B cell (primary cell): ENCODE data around the gene GNAT3. TPM values are rescaled to one million over a fixed set of nuclear protein-coding genes. Genes with fewer than 3 reads are reported as not detected.

Experiments
- ATAC-seq: fragments of 200-7000 bp; cut with Tn5 transposase; one replicate; pipeline ENCODE4 v1.10.0; 2021; ENCODE audit warnings: low read depth, mild to moderate bottlenecking, moderate number of reproducible peaks, moderate library complexity
- CTCF ChIA-PET: fragments of 350-600 bp; sonication (Branson Sonifier 250); formaldehyde crosslinking; loops from one replicate; lab custom pipeline; 2021; ENCODE audit warnings: antibody characterized with exemption, inconsistent platforms; lab: Charles Lee
- POLR2A ChIA-PET: fragments of 350-600 bp; sonication (Branson Sonifier 250); formaldehyde crosslinking; loops from one replicate; lab custom pipeline; 2021; ENCODE audit warnings: antibody characterized with exemption; lab: Charles Lee
- DNase-seq: peaks from one replicate; pipeline ENCODE4 v3.0.0; 2013
- H2AFZ ChIP-seq: 2 replicates; pipeline ENCODE4 v1.6.1; 2012; ENCODE audit warnings: mild to moderate bottlenecking, low read depth, low read length; ENCODE audit not compliant: insufficient read depth, poor library complexity, severe bottlenecking
- H3K27ac ChIP-seq, 2 donors: 1 replicate in 1 of 2; 2 replicates in 1 of 2; pipeline ENCODE4 v1.5.1; 2012 to 2013; ENCODE audit warnings: low read length in 2 of 2, mild to moderate bottlenecking in 2 of 2, moderate library complexity in 1 of 2
- H3K27me3 ChIP-seq, 4 experiments: fragments of 200-600 bp in 1 of 4; sonication (generic) in 1 of 4; replicated peaks in 1 of 4; 1 replicate in 2 of 4; 2 replicates in 2 of 4; pipeline versions ENCODE4 v1.6.1 to v1.7.0; 2013 to 2016; ENCODE audit warnings: low read length in 3 of 4, mild to moderate bottlenecking in 2 of 4, mixed read lengths in 1 of 4, moderate library complexity in 1 of 4; ENCODE audit not compliant: insufficient read depth in 4 of 4, control insufficient read depth in 3 of 4; ENCODE audit errors: control extremely low read depth in 1 of 4
- H3K36me3 ChIP-seq, 2 experiments: replicated peaks in 1 of 2; 1 replicate in 1 of 2; 2 replicates in 1 of 2; pipeline versions ENCODE4 v1.6.1 to v1.7.1; 2013; ENCODE audit warnings: low read length in 1 of 2; ENCODE audit not compliant: insufficient read depth in 2 of 2, control insufficient read depth in 1 of 2; ENCODE audit errors: control extremely low read depth in 1 of 2, extremely low read depth in 1 of 2
- H3K4me1 ChIP-seq, 2 donors: fragments of 200-600 bp in 1 of 2; sonication (generic) in 1 of 2; 1 replicate in 1 of 2; 2 replicates in 1 of 2; pipeline versions ENCODE4 v1.5.1 to v1.6.1; 2013 to 2017; ENCODE audit warnings: low read length in 2 of 2; ENCODE audit not compliant: control insufficient read depth in 2 of 2, insufficient read depth in 2 of 2
- H3K4me2 ChIP-seq: replicated peaks from 2 replicates; pipeline ENCODE3; 2012; ENCODE audit warnings: mild to moderate bottlenecking, low read depth, low read length; ENCODE audit not compliant: poor library complexity, severe bottlenecking
- H3K4me3 ChIP-seq, 5 experiments: fragments of 200-600 bp in 1 of 5; sonication (generic) in 1 of 5; 1 replicate in 3 of 5; 2 replicates in 2 of 5; pipeline versions ENCODE4 v1.5.1 to v1.7.0; 2011 to 2016; ENCODE audit warnings: low read length in 4 of 5, mild to moderate bottlenecking in 4 of 5, low read depth in 2 of 5, control low read depth in 1 of 5, moderate library complexity in 1 of 5; ENCODE audit not compliant: insufficient read depth in 1 of 5; ENCODE audit errors: control extremely low read depth in 1 of 5, extremely low read depth in 1 of 5
- H3K79me2 ChIP-seq: fragments of 200-600 bp; sonication (generic); one replicate; pipeline ENCODE4 v1.6.0; 2016; ENCODE audit warnings: low read length; ENCODE audit not compliant: control insufficient read depth, insufficient read depth
- H3K9ac ChIP-seq: fragments of 200-600 bp; sonication (generic); 2 replicates; pipeline ENCODE4 v1.6.1; 2017; ENCODE audit warnings: mild to moderate bottlenecking, low read length, moderate library complexity
- H3K9me3 ChIP-seq, 3 donors: one replicate each; pipeline versions ENCODE4 v1.6.1 to v1.7.1; 2013; ENCODE audit warnings: low read length in 2 of 3; ENCODE audit not compliant: control insufficient read depth in 2 of 3, insufficient read depth in 1 of 3; ENCODE audit errors: control extremely low read depth in 1 of 3
- H4K20me1 ChIP-seq: 2 replicates; pipeline ENCODE4 v1.6.0; 2012; ENCODE audit warnings: mild to moderate bottlenecking, low read length; ENCODE audit not compliant: insufficient read depth, control insufficient read depth, poor library complexity, severe bottlenecking
- H3K27ac Mint-ChIP-seq: one replicate; pipeline ENCODE4 v1.8.0; 2021; ENCODE audit warnings: mixed read lengths
- H3K27me3 Mint-ChIP-seq: one replicate; pipeline ENCODE4 v1.8.0; 2021; ENCODE audit warnings: mixed read lengths
- H3K4me1 Mint-ChIP-seq: one replicate; pipeline ENCODE4 v1.8.0; 2021; ENCODE audit warnings: mixed read lengths
- H3K4me3 Mint-ChIP-seq: one replicate; pipeline ENCODE4 v1.8.0; 2021; ENCODE audit warnings: mixed read lengths
- H3K9me3 Mint-ChIP-seq: one replicate; pipeline ENCODE4 v1.8.0; 2022; ENCODE audit warnings: mixed read lengths; ENCODE audit not compliant: insufficient read depth
- CTCF ChIP-seq: fragments of 200-600 bp; IDR thresholded peaks from one replicate; pipeline ENCODE4 v1.8.0; 2022; ENCODE audit warnings: antibody characterized with exemption, mild to moderate bottlenecking
- EZH2 ChIP-seq: IDR thresholded peaks from 2 replicates; pipeline ENCODE4 v1.6.1; 2012; ENCODE audit warnings: borderline replicate concordance, low read depth, mild to moderate bottlenecking, moderate library complexity, low read length; ENCODE audit not compliant: insufficient read depth, poor library complexity, severe bottlenecking
- WGBS: methylation state at CpG from one replicate; pipeline ENCODE4 v1.1.5; 2013; ENCODE audit warnings: missing lambda C conversion rate; ENCODE audit not compliant: insufficient coverage; 5-methylcytosine and 5-hydroxymethylcytosine counted together
- intact Hi-C: fragments of 100-400 bp; cut with micrococcal nuclease; formaldehyde crosslinking; loops from one replicate; pipeline ENCODE4 v1.10.0; 2022
- polyA plus RNA-seq: library from polyadenylated mRNA; depleted of rRNA; stranded (reverse); fragments of >200 nt; gene quantifications from 2 replicates; pipeline ENCODE4 v1.2.3, GENCODE V29; 2012
- total RNA-seq, 2 donors: library from RNA; stranded (reverse); fragments of 120-200 nt in 1 of 2; gene quantifications; 1 replicate in 1 of 2; 2 replicates in 1 of 2; pipeline versions ENCODE4 v1.2.3 to v1.2.4, GENCODE V29; 2013 to 2022

The GNAT3 gene
- total and polyA plus RNA-seq, 2 donors (not counting 1 experiment from before 2014, with no cell fraction given) = not detected

- Histone ChIP-seq H4K20me1 (no peaks in the 10 kb centered on the region), H2AFZ (no peak overlapping the region), H3K4me1 (no peaks in the 10 kb centered on the region), H3K4me3 (no peak overlapping the region), H3K4me2 (no peak overlapping the region), H3K27ac (no peak overlapping the region), H3K79me2 (no peaks in the 10 kb centered on the region), H3K36me3 (no peaks in the 10 kb centered on the region), H3K27me3 (no peaks in the 10 kb centered on the region), H3K9me3 (no peaks in the 10 kb centered on the region), H3K9ac (no peak overlapping the region)
- ATAC-seq (no peak), DNase-seq (no peak)
- ChIA-PET POLR2A (no interaction called here), CTCF (no interaction called here)
- Mint-ChIP-seq H3K27me3 (no peaks in the 10 kb centered on the region), H3K9me3 (peaks cover 2% of the 10 kb centered on the region), H3K27ac (no peak overlapping the region), H3K4me1 (no peaks in the 10 kb centered on the region), H3K4me3 (no peak overlapping the region)
- intact Hi-C loops = no loop called here
- WGBS = 90% methylated on average over 5 of the region's 6 CpGs
- no peak for TF ChIP-seq EZH2
- TF ChIP-seq CTCF = no peak
Observed at GRCh38 chr7:80417211-80417793, 94.6 kb downstream of the GNAT3 start.

- H3K27me3 ChIP-seq = no peaks in the 10 kb centered on the region
- H3K27me3 Mint-ChIP-seq = no peaks in the 10 kb centered on the region
- H3K9me3 Mint-ChIP-seq = no peaks in the 10 kb centered on the region
- no peak for TF ChIP-seq EZH2
- no peak for TF ChIP-seq CTCF
- H3K4me2 ChIP-seq = no peak overlapping the region
- H3K4me1 ChIP-seq = no peaks in the 10 kb centered on the region
- H3K79me2 ChIP-seq = no peaks in the 10 kb centered on the region
- H3K4me3 ChIP-seq = no peak overlapping the region
- POLR2A ChIA-PET = no interaction called here
- no peak for DNase-seq
- CTCF ChIA-PET = no interaction called here
- intact Hi-C loops = no loop called here
- H3K27ac Mint-ChIP-seq = no peak overlapping the region
- no peak for ATAC-seq
- H3K36me3 ChIP-seq = no peaks in the 10 kb centered on the region
- no peaks in the 10 kb centered on the region for H3K4me1 Mint-ChIP-seq
- H3K9me3 ChIP-seq = no peaks in the 10 kb centered on the region
- H4K20me1 ChIP-seq = no peaks in the 10 kb centered on the region
- no peak overlapping the region for H3K27ac ChIP-seq
- H2AFZ ChIP-seq = no peak overlapping the region
- no peak overlapping the region for H3K4me3 Mint-ChIP-seq
- WGBS = no CpG with 5 or more reads among the region's 1 CpG
- no peak overlapping the region for H3K9ac ChIP-seq
Observed at GRCh38 chr7:80415522-80415921, 96.3 kb downstream of the GNAT3 start.
